ENCODE data around the gene ADGRE2.

DNA sequence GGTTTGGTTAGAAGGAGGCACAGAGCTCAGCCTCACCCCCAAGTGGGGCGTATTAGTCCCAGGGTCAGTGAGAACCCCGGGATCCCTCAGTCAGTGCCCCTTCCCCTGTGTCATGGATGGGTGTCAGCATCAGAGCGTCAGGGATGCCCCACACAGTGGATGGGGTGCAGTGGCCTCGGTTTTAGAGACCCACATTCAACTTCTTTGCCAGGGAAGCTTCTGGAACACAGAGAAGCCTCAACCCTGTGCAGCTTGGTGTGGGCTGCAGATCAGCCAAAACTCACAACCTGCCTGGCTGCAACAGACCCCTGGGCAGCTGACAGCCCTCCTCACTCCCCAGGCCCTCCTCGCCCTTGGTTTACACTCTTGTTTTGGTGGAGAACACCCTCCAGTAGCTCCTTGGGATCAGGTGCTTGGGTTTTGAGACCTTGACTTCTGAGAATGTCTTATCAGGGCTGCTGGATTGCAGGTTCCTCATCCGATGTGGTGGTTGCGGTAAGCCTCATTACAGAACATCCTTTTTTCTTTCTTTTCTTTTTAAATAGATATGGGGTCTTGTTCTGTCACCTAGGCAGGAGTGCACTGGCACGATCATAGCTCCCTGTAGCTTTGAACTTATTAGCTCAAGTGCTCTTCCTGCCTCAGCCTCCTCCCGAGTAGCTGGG, 77.5 kb downstream of the ADGRE2 start:
- TF ChIP-seq, protein P1, sequence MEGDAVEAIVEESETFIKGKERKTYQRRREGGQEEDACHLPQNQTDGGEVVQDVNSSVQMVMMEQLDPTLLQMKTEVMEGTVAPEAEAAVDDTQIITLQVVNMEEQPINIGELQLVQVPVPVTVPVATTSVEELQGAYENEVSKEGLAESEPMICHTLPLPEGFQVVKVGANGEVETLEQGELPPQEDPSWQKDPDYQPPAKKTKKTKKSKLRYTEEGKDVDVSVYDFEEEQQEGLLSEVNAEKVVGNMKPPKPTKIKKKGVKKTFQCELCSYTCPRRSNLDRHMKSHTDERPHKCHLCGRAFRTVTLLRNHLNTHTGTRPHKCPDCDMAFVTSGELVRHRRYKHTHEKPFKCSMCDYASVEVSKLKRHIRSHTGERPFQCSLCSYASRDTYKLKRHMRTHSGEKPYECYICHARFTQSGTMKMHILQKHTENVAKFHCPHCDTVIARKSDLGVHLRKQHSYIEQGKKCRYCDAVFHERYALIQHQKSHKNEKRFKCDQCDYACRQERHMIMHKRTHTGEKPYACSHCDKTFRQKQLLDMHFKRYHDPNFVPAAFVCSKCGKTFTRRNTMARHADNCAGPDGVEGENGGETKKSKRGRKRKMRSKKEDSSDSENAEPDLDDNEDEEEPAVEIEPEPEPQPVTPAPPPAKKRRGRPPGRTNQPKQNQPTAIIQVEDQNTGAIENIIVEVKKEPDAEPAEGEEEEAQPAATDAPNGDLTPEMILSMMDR (IDR thresholded peaks at IDR 0.05; ENCODE audit: insufficient read depth, low read length, poor library complexity, severe bottlenecking), result no peak
- no peak for TF ChIP-seq EZH2phosphoT487 (conservative IDR thresholded peaks at IDR 0.05; ENCODE audit: low read length)
